GM15510 (cell line): ENCODE data around the gene RHOF.

ENCODE experiments used
- POLR2A ChIP-seq: IDR thresholded peaks from 3 replicates; pipeline ENCODE4 v1.6.1; 2011; ENCODE audit warnings: borderline replicate concordance; ENCODE audit not compliant: insufficient read length; ENCODE audit errors: extremely low read depth

RHOF gene

DNA sequence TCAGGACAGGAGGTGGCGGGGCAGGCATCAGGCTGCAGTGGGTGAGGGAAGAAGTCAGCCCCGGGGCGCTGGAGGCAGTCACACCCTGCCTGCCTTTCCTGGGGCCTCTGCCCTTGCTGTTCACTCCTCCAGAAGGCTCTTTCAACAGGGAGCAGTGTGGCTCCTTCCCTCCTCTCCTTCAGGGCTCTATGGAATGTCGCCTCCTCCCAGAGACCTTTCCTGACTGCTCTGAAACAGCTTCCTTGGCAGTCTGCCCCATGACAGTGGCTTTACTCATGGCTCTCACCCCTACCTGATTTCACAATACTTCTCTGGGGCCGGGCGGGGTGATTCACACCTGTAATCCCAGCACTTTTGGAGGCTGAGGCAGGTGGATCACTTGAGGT is 7.1 kb downstream of the RHOF start:
- no peak for TF ChIP-seq POLR2A

DNA sequence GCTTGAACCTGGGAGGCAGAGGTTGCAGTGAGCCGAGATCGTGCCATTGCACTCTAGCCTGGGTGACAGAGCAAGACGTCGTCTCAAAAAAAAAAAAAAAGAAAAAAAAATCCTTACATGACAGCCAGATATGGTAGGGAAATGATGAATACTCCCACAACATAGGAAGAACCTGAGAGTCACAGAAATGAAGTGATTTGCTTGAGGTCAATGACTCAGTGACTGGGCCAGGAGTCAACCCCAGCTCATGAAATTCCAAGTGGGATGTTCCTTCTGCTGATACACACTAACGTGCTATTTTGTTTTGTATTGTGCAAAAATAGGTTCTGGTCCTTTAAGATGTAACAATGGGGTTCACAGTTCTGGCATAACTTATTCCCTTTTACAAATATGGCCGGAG is 9.0 kb downstream of the RHOF start:
- TF ChIP-seq POLR2A: no peak

DNA sequence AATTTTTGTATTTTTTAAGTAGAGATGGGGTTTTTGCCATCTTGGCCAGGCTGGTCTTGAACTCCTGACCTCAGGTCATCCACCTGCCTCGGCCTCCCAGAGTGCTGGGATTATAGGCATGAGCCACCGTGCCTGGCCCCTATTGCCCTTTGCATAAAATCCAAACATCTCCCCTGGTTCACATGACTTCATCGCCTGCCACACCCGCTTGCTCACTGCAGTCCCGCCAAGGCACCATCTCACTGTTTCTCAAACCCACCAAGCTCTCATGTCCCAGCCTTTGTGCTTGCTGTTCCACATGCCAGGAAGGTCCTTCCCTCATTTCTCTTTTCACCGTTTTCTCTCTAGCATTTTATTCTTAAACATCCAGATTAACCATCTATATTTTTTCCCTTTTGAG is 9.7 kb downstream of the RHOF start:
- no peak for TF ChIP-seq POLR2A

DNA sequence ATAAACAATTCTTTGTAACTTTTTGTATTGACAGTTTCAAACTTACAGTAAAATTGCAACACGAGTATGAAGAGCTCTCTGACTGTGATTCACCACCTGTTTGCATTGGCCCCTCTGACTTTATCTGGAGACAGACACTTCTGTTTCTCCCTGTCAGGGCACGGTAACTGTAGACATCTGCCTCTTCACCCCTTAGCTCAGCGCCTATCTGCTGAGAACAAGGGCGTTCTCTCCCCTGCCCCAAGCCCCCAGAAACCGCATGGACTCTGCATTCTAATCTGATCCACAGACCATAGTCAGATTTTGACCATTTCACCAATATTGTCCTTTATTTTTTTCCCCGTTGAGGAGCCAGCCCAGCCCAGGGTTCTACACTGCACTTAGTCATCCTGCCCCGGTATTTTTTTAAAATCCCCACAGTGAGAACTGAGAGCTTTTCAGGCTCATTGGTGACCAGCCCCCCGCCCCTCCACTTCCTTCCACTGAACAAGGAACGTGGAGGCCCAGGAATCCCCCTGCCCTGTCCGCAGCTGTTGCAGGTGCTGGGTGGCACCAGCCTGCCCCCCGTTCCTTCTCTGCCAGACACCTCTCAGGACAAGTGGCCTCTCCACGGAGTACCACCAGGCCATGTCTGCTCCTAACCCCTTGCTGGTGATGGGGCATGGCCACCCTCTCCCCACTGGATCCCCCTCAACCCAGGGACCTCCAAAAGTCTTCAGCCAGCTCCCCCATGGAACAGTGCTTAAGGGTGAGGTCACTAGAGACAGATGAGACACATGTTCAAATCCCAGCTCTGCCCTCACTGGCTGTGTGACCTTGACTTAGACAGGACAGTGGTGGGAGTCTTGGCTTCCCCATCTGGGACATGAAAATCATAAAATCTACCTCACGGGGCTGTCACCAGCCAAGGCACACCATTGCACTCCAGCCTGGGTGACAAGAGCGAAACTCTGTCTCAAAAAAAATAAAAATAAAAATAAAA is 11.2 kb downstream of the RHOF start:
- no peak for TF ChIP-seq POLR2A

DNA sequence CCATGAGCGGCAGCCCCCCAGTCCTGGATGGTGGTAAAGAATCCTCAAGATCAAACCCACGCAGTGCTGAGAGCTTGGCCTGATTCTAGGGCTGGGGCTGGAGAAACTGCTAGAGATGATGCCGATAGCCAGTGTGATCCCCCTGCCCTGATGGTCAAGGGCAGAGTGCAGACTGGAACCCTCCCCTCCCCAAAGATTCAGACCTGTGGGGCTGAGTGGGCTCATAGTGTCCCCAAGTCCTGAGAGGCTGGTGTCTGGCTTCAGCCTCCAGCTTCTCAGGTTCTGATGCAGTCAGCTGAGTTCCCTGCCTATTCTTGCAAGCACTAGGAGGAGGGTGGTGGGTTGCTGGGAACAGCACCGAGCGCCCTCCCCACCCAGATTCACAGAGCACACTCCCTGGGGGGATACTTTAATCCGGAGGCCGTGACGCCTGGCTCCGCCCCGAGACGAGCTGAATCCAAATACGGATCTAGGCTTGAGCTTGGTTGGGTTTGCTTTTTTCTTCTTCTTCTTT is 11.9 kb downstream of the RHOF start:
- TF ChIP-seq POLR2A: no peak

DNA sequence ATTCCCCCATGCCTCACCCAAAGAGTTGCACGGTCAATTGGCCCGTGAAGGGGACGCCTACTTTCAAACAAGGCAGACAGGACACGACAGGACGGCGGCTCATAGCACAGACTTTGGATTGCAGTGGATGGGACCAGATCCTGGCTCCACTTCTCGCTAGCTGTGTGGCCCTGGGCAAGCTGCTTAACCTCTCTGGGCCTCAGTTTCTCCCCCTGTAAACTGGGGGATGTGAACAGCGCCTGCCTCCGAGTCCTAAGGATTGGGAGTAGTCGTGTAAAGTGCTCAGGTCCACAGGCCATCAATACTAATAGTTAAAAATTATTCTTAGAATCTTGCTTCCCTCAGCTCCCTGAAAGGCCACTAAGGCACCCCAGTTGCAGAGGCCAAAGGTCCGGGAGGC is 13.1 kb downstream of the RHOF start:
- TF ChIP-seq POLR2A: no peak

DNA sequence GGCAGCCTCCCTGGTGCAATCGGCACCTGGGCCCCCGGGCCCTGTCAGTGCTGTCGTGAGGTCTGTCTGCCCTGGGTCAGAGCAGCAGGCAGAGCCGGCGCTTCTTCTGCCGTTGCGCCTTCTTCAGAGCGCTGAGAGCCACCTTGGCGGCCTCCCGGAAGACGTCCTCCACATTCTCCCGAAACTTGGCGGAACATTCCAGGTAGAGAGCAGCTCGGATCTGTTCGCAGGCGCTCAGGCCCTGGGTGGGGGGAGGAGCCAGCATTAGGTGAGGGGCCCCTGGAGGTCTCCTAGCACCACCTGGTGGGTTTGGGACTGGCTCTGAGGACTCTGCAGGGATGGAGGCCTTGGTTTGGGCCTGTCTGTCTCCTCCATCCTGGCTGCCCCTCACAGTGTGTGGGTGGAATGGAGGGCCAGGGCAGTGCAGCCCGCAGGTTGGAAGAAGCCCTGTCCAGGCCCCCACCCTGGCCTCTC is 14.0 kb downstream of the RHOF start:
- TF ChIP-seq POLR2A: no peak

DNA sequence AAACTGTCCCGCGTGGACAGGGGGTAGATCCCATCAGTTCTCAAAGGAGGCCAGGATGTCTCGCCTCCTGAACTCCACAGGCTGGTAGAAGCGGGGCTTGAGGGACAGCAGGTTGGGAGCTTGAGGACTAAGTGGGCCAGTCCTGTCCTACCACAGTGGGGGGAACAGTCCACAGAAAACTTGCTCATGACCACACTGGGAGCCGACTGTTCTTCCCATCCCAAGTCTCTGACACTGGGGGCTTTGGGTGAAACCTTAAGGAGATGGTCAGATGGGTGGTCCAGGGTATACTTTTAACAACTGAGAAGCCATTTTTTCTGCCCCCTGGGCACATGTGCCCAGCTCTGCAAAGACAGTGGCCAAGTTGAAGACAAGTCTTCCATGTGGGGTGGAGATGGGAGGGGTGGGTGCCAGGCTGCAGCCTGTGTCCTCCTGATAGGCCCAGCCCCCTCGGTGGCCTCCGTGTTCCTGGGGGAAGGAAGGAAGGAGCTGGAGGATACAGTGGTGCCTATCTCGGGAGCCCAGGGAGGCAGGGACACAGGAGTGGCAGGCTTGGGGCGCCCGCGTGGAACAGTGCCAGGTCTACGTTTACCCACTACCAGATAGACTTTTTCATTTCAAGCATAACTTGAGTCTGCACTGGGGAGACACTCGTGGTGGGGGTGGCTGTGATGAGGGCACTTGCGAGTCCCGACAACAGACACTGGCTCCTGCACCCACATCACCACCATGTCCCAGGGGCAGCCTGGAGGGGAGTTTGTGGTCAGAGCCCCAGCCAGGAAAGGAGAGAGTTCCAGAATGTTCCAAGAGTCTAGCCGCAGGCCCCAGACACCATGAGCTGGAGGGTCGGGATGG is 14.7 kb downstream of the RHOF start:
- peak; percentile 7 for TF ChIP-seq POLR2A

DNA sequence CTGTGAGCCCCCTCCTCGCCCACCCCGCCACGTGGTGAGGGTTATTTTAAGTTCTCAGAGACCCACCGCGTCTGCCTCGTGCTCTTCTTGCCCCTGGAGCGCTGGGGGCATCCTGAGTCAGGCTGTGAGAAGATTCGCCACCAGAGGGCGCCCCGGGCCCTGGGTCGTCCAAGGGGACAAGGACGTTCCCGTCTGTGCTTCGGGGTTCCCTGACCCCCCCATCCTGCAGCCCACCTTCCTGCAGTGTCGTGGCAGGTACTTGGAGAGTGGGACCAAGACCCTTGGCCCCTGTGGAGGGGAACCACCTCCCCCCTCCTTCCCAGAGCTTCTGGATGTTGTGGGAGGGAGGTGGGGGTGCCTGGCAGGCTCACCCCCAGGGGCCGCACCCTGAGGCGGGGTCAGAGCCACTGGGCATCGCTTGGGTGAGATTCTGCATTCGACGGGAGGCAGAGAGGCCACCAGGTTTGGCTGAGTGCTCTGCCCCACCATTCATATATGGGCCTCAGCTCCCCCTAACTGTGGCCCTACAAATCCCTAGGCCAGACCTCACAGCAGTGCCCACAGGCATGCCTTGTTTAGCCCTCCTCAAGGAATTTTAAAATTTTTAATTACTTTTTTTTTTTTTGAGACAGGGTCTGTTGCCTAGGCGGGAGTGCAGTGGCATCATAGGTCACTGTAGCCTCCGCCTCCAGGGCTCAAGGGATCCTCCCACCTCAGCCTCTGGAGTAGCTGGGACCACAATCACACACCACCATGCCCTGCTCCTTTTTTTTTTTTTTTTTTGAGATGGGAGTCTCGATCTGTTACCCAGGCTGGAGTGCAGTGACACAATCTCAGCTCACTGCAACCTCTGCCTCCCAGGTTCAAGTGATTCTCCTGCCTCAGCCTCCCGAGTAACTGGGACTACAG is 17.0 kb downstream of the RHOF start:
- no peak for TF ChIP-seq POLR2A

DNA sequence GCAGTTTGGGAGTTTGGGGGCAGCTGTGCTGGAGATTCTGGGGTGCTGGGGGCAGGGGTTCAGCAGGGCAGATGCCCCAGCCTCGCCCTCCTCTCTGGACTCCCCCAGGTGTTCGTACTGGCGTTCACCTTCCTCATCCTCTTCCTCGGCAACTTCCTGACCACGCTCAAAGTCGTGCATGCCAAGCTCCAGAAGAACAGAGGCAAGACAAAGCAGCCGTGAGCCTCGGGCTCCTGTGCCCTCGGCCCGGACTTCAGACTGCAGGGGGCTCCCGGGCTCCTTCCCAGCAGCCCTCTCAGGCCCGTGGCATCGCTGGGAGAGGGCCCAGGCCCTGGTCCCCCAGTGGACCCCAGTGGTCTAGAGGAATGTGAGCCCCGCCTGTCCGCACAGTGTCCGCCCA is 18.0 kb downstream of the RHOF start:
- no peak for TF ChIP-seq POLR2A

DNA sequence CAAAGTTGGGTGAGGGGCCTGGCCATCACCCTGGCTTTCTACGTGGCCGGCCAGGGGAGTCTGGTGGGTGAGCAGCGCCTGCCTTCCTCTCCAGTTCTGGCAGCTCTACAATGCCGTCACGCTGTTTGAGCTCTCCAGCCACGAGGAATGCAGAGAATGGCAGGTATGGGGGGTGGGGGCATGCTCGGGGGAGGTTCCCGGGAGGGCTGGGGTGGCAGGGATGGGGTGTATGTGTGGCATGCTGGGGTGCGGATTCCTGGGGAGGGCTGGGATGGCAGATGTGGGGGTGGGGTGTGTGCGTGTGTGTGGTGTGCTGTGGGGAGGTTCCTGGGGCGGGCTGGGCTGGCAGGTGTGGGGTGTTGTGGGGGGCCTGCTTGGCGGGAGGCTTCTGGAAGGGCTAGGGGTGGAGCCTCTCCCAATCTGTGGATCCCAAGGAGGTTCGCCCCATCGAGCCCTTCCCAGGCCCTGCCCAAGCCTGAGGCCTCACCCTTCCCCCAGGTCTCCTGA is 18.5 kb downstream of the RHOF start:
- no peak for TF ChIP-seq POLR2A

DNA sequence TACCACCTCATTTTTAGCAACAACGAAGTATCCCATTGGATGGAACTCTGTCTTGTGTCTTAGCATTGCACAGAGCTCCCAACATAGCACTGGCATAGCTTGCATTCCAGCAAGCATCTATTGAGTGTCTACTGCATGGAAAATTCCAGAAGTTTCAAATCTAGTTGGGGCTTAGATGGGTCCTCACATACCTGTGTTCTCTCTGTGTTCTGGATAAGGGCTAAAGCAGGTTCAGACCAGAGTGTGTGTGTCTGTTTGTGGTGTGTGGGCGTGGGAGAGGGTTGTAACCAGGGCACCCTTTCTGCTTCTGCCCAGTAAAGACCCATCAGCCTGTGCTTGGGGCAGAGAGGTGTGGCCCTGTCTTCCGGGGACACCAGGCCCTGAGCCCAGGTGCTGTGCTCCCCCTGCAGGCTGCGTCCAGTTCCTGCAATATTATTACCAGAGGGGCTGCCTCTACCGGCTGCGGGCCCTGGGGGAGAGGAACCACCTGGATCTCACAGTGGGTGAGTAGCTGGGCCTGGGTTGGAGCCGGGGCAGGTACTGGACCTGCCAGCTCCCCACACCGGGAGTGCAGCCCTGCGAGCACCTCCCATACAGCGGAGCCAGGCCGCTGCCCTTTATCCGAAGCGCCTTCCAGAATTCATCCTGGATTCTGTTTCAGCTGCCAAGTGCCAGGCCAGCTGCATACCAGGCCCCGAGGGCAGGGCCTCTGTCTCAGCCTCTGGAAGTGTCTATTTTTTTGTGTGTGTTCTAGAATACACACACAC is 20.3 kb downstream of the RHOF start:
- TF ChIP-seq POLR2A: no peak
